HEK293T (cell line): Measurements from ENCODE around the gene TBC1D17.

ENCODE experiments used
- CTCF ChIA-PET: fragments of 350-600 bp; formaldehyde crosslinking; extraction: SDS; loops from one replicate; lab custom pipeline; 2021; ENCODE audit warnings: antibody characterized with exemption, inconsistent platforms; lab: Yijun Ruan, JAX
- POLR2A ChIA-PET: fragments of 350-600 bp; formaldehyde crosslinking; extraction: SDS; loops from one replicate; lab custom pipeline; 2020; ENCODE audit warnings: antibody characterized with exemption, inconsistent platforms; lab: Yijun Ruan, JAX
- DNase-seq: peaks from one replicate; pipeline ENCODE4 v3.0.0; 2012; ENCODE audit warnings: mixed read lengths; ENCODE audit errors: extremely low spot score
- ARNT ChIP-seq: fragments of 450-650 bp; IDR thresholded peaks from 2 replicates; pipeline ENCODE4 v1.6.1; 2017; ENCODE audit warnings: mild to moderate bottlenecking
- BHLHE40 ChIP-seq: fragments of 450-650 bp; IDR thresholded peaks from 2 replicates; pipeline ENCODE4 v1.6.1; 2016; ENCODE audit warnings: mild to moderate bottlenecking, moderate library complexity, borderline replicate concordance
- CTBP1 ChIP-seq: fragments of 450-650 bp; IDR thresholded peaks from 2 replicates; pipeline ENCODE4 v1.6.1; 2016; ENCODE audit warnings: borderline replicate concordance
- ELF4 ChIP-seq: fragments of 450-650 bp; IDR thresholded peaks from 2 replicates; pipeline ENCODE4 v1.6.1; 2017; ENCODE audit warnings: antibody characterized with exemption
- FOXA1 ChIP-seq: fragments of 450-650 bp; IDR thresholded peaks from 2 replicates; pipeline ENCODE4 v1.6.1; 2016; ENCODE audit warnings: mild to moderate bottlenecking
- FOXK2 ChIP-seq: fragments of 450-650 bp; IDR thresholded peaks from 2 replicates; pipeline ENCODE4 v1.6.1; 2016; ENCODE audit warnings: mild to moderate bottlenecking
- FOXM1 ChIP-seq: fragments of 450-650 bp; IDR thresholded peaks from 2 replicates; pipeline ENCODE4 v1.6.1; 2017; ENCODE audit warnings: mild to moderate bottlenecking, borderline replicate concordance
- HDGF ChIP-seq: fragments of 450-650 bp; IDR thresholded peaks from 2 replicates; pipeline ENCODE4 v1.6.1; 2017; ENCODE audit warnings: antibody characterized with exemption, borderline replicate concordance
- L3MBTL2 ChIP-seq: fragments of 450-650 bp; conservative IDR thresholded peaks from 2 replicates; pipeline ENCODE4 v1.6.1; 2016; ENCODE audit warnings: mild to moderate bottlenecking
- LEF1 ChIP-seq: fragments of 450-650 bp; IDR thresholded peaks from 2 replicates; pipeline ENCODE4 v1.6.1; 2017; ENCODE audit warnings: mild to moderate bottlenecking, borderline replicate concordance
- NFRKB ChIP-seq: fragments of 450-650 bp; IDR thresholded peaks from 2 replicates; pipeline ENCODE4 v1.6.1; 2016; ENCODE audit warnings: mild to moderate bottlenecking, moderate library complexity
- PKNOX1 ChIP-seq: fragments of 450-650 bp; IDR thresholded peaks from 2 replicates; pipeline ENCODE4 v1.6.1; 2016
- SP1 ChIP-seq: fragments of 450-650 bp; IDR thresholded peaks from 2 replicates; pipeline ENCODE4 v1.6.1; 2017
- SUZ12 ChIP-seq: fragments of 450-650 bp; IDR thresholded peaks from 2 replicates; pipeline ENCODE4 v1.6.1; 2016; ENCODE audit warnings: mild to moderate bottlenecking
- TARDBP ChIP-seq: fragments of 450-650 bp; IDR thresholded peaks from 2 replicates; pipeline ENCODE4 v1.6.1; 2016
- ZNF384 ChIP-seq: fragments of 450-650 bp; IDR thresholded peaks from 2 replicates; pipeline ENCODE4 v1.6.1; 2016

The TBC1D17 gene

GRCh38 chr19:49894879-49895565, 17.5 kb downstream of the TBC1D17 start:
- POLR2A ChIA-PET, result interaction anchor here (0.7 to 2.9 kb wide), 5 partner anchors 18 to 182 kb away, joined by 3 to 15 read pairs (median 3); partner anchors contain the start of genes AKT1S1, ATF5, NUP62 and TBC1D17
- CTCF ChIA-PET, result no interaction called here

GRCh38 chr19:49895566-49896297, 18.2 kb downstream of the TBC1D17 start:
- ChIA-PET POLR2A (interaction anchor here (0.7 to 2.9 kb wide), 3 partner anchors 19 to 183 kb away, joined by 3 to 15 read pairs (median 4); partner anchors contain the start of genes AKT1S1, ATF5, NUP62 and TBC1D17), CTCF (no interaction called here)
- TF ChIP-seq CTBP1, result no peak
- no peak for TF ChIP-seq NFRKB
- no peak for TF ChIP-seq SUZ12
- TF ChIP-seq FOXA1, result no peak
- TF ChIP-seq ZNF384, result no peak
- TF ChIP-seq BHLHE40, result no peak
- no peak for TF ChIP-seq FOXK2
- no peak for TF ChIP-seq TARDBP
- no peak for TF ChIP-seq HDGF
- DNase-seq, result no peak

More at GRCh38 chr19:49894879-49895565, 17.5 kb downstream of the TBC1D17 start:
- no peak for DNase-seq
- TF ChIP-seq PKNOX1 (no peak), HDGF (no peak), TARDBP (no peak), ELF4 (no peak), SP1 (no peak), BHLHE40 (no peak), SUZ12 (no peak), NFRKB (no peak), CTBP1 (no peak)

- TF ChIP-seq CTBP1 (no peak), PKNOX1 (no peak), BHLHE40 (no peak), SUZ12 (no peak), ARNT (no peak), FOXK2 (no peak), NFRKB (no peak), L3MBTL2 (no peak), HDGF (no peak), ELF4 (no peak), ZNF384 (no peak), LEF1 (no peak), SP1 (no peak), FOXM1 (no peak), FOXA1 (no peak)
- CTCF ChIA-PET, result no interaction called here
- POLR2A ChIA-PET, result no interaction called here
- DNase-seq, result no peak
Measured at GRCh38 chr19:49896863-49897621, 19.5 kb downstream of the TBC1D17 start, which contains the start of gene IL4I1. Gene IL4I1 (minus strand): TSS chr19:49896887. CDS start chr19:49896160, 727 bp downstream.

- DNase-seq, result no peak
- ChIA-PET CTCF (no interaction called here), POLR2A (no interaction called here)
- TF ChIP-seq SUZ12 (no peak), LEF1 (no peak), ELF4 (no peak), ARNT (no peak)
Measured at GRCh38 chr19:49904136-49904535, 26.6 kb downstream of the TBC1D17 start.

- TF ChIP-seq PKNOX1 (no peak), CTBP1 (no peak), LEF1 (no peak), ELF4 (no peak), NFRKB (no peak)
- no peak for DNase-seq
- CTCF ChIA-PET, result no interaction called here
- POLR2A ChIA-PET, result no interaction called here
Measured at GRCh38 chr19:49906879-49907564, 29.5 kb downstream of the TBC1D17 start.
